H9 (cell line): Measurements from ENCODE around the gene QDPR. TPM values are rescaled to one million over a fixed set of nuclear protein-coding genes. Genes with fewer than 3 reads are reported as not detected.

Experiments
- DNase-seq: peaks from one replicate; pipeline ENCODE4 v3.0.0-alpha.2; 2017
- H2AFZ ChIP-seq: one replicate; pipeline ENCODE4 v1.6.1; 2013; ENCODE audit warnings: mild to moderate bottlenecking, low read length, control low read depth, moderate library complexity
- H2AK5ac ChIP-seq: 2 replicates; pipeline ENCODE4 v1.6.1; 2013; ENCODE audit warnings: low read length, control low read depth, mixed read lengths; ENCODE audit not compliant: insufficient read length
- H2BK120ac ChIP-seq: one replicate; pipeline ENCODE4 v1.6.1; 2013; ENCODE audit warnings: low read depth, mild to moderate bottlenecking, low read length, control low read depth, inconsistent platforms; ENCODE audit not compliant: poor library complexity, severe bottlenecking
- H2BK12ac ChIP-seq: 2 replicates; pipeline ENCODE4 v1.6.1; 2013; ENCODE audit warnings: low read length, control low read depth, mixed read lengths, low read depth; ENCODE audit not compliant: insufficient read length
- H2BK15ac ChIP-seq: 2 replicates; pipeline ENCODE4 v1.6.1; 2013; ENCODE audit warnings: low read depth, low read length, control low read depth
- H2BK20ac ChIP-seq: one replicate; pipeline ENCODE4 v1.6.1; 2013; ENCODE audit warnings: low read depth, mild to moderate bottlenecking, low read length, control low read depth, inconsistent platforms; ENCODE audit not compliant: poor library complexity, severe bottlenecking
- H2BK5ac ChIP-seq: 2 replicates; pipeline ENCODE4 v1.6.1; 2013; ENCODE audit warnings: low read length, control low read depth, mixed read lengths; ENCODE audit not compliant: insufficient read length
- H3K14ac ChIP-seq: 2 replicates; pipeline ENCODE4 v1.6.1; 2013; ENCODE audit warnings: low read length, control low read depth; ENCODE audit not compliant: insufficient read depth
- H3K18ac ChIP-seq: 2 replicates; pipeline ENCODE4 v1.6.1; 2013; ENCODE audit warnings: low read depth, mild to moderate bottlenecking, mixed read lengths, low read length, control low read depth; ENCODE audit not compliant: insufficient read length
- H3K23ac ChIP-seq: 2 replicates; pipeline ENCODE4 v1.6.1; 2013; ENCODE audit warnings: low read length, control low read depth, mixed read lengths, low read depth; ENCODE audit not compliant: insufficient read length
- H3K23me2 ChIP-seq: 2 replicates; pipeline ENCODE4 v1.6.1; 2013; ENCODE audit warnings: low read depth, mild to moderate bottlenecking, mixed read lengths, low read length, control low read depth; ENCODE audit not compliant: insufficient read length, poor library complexity, severe bottlenecking
- H3K27ac ChIP-seq: 2 replicates; pipeline ENCODE4 v1.5.1; 2013; ENCODE audit warnings: low read length, control low read depth, mixed read lengths, low read depth; ENCODE audit not compliant: insufficient read length
- H3K27me3 ChIP-seq: 2 replicates; pipeline ENCODE4 v1.6.1; 2013; ENCODE audit warnings: low read length, control low read depth, inconsistent platforms; ENCODE audit not compliant: insufficient read depth
- H3K4ac ChIP-seq: 2 replicates; pipeline ENCODE4 v1.6.1; 2013; ENCODE audit warnings: low read depth, mild to moderate bottlenecking, control low read depth, inconsistent platforms, low read length, moderate library complexity
- H3K4me1 ChIP-seq: 2 replicates; pipeline ENCODE4 v1.6.1; 2013; ENCODE audit warnings: low read length, control low read depth, inconsistent platforms; ENCODE audit not compliant: insufficient read depth
- H3K4me2 ChIP-seq: 2 replicates; pipeline ENCODE4 v1.6.1; 2013; ENCODE audit warnings: low read length, control low read depth, mixed read lengths; ENCODE audit not compliant: insufficient read length, insufficient read depth
- H3K56ac ChIP-seq: 2 replicates; pipeline ENCODE4 v1.6.1; 2013; ENCODE audit warnings: low read depth, mild to moderate bottlenecking, mixed read lengths, low read length, control low read depth; ENCODE audit not compliant: insufficient read length
- H3K79me1 ChIP-seq: 2 replicates; pipeline ENCODE4 v1.6.1; 2013; ENCODE audit warnings: low read depth, mild to moderate bottlenecking, moderate library complexity, low read length, control low read depth, inconsistent platforms; ENCODE audit not compliant: insufficient read depth, poor library complexity, severe bottlenecking
- H3K79me2 ChIP-seq: 2 replicates; pipeline ENCODE4 v1.6.1; 2013; ENCODE audit warnings: low read length, control low read depth, inconsistent platforms; ENCODE audit not compliant: insufficient read depth
- H3K9ac ChIP-seq: 2 replicates; pipeline ENCODE4 v1.6.1; 2013; ENCODE audit warnings: low read length, control low read depth, mixed read lengths; ENCODE audit not compliant: insufficient read length; ENCODE audit errors: extremely low read depth
- H3K9me3 ChIP-seq: one replicate; pipeline ENCODE4 v1.6.1; 2013; ENCODE audit warnings: low read depth, low read length, inconsistent platforms; ENCODE audit not compliant: control insufficient read depth
- H3T11ph ChIP-seq: one replicate; pipeline ENCODE4 v1.6.1; 2013; ENCODE audit warnings: mild to moderate bottlenecking, low read length, control low read depth, inconsistent platforms
- H4K20me1 ChIP-seq: one replicate; pipeline ENCODE4 v1.6.1; 2013; ENCODE audit not compliant: control insufficient read depth, insufficient read length, insufficient read depth
- H4K5ac ChIP-seq: 2 replicates; pipeline ENCODE4 v1.6.1; 2013; ENCODE audit warnings: low read depth, mild to moderate bottlenecking, mixed read lengths, low read length, control low read depth; ENCODE audit not compliant: insufficient read length
- H4K8ac ChIP-seq: replicated peaks from 2 replicates; pipeline ENCODE4 v1.6.1; 2013; ENCODE audit warnings: low read length, control low read depth, mixed read lengths, low read depth; ENCODE audit not compliant: insufficient read length
- H4K91ac ChIP-seq: 2 replicates; pipeline ENCODE4 v1.6.1; 2013; ENCODE audit warnings: low read depth, mild to moderate bottlenecking, moderate library complexity, mixed read lengths, low read length, control low read depth; ENCODE audit not compliant: insufficient read length
- H3K27ac Mint-ChIP-seq, 3 experiments: 2 replicates in 2 of 3; 3 replicates in 1 of 3; pipeline ENCODE4 v1.8.0; 2020 to 2021; ENCODE audit warnings: mixed read lengths in 3 of 3, mild to moderate bottlenecking in 1 of 3, moderate library complexity in 1 of 3
- H3K27me3 Mint-ChIP-seq: 2 replicates; pipeline ENCODE4 v1.8.0; 2021; ENCODE audit warnings: low read depth, mild to moderate bottlenecking, moderate library complexity, mixed read lengths
- H3K36me3 Mint-ChIP-seq, 3 experiments: 2 replicates in 2 of 3; 3 replicates in 1 of 3; pipeline ENCODE4 v1.8.0; 2020 to 2021; ENCODE audit warnings: low read depth in 3 of 3, mixed read lengths in 3 of 3; ENCODE audit not compliant: insufficient read depth in 1 of 3
- H3K4me1 Mint-ChIP-seq, 2 experiments: 2 replicates each; pipeline ENCODE4 v1.8.0; 2020; ENCODE audit warnings: mixed read lengths in 2 of 2
- H3K4me3 Mint-ChIP-seq, 2 experiments: 2 replicates in 1 of 2; 3 replicates in 1 of 2; pipeline ENCODE4 v1.8.0; 2020 to 2021; ENCODE audit warnings: mild to moderate bottlenecking in 2 of 2, mixed read lengths in 2 of 2, moderate library complexity in 1 of 2
- H3K9me3 Mint-ChIP-seq, 2 experiments: 2 replicates in 1 of 2; 3 replicates in 1 of 2; pipeline ENCODE4 v1.8.0; 2020; ENCODE audit warnings: mild to moderate bottlenecking in 2 of 2, mixed read lengths in 2 of 2, moderate library complexity in 1 of 2
- WGBS: extraction: QIAGEN DNeasy Blood & Tissue Kit; methylation state at CpG from one replicate; pipeline ENCODE4 v1.1.7; 2013; ENCODE audit warnings: missing lambda C conversion rate, low lambda C conversion rate, mixed read lengths; ENCODE audit not compliant: insufficient read length; ENCODE audit errors: extremely low coverage; 5-methylcytosine and 5-hydroxymethylcytosine counted together
- total RNA-seq: library from RNA; stranded (reverse); gene quantifications from 2 replicates; pipeline ENCODE4 v1.2.1, GENCODE V29; 2021
- TF ChIP-seq, protein P1 (sequence below): fragments of 200-600 bp; sonication (generic); conservative IDR thresholded peaks from 3 replicates; pipeline ENCODE4 v1.8.0; 2021; ENCODE audit warnings: antibody characterized with exemption, mild to moderate bottlenecking

QDPR gene
- total RNA-seq, 1 experiment from 2014 or later, result 23.5 TPM

DNA sequence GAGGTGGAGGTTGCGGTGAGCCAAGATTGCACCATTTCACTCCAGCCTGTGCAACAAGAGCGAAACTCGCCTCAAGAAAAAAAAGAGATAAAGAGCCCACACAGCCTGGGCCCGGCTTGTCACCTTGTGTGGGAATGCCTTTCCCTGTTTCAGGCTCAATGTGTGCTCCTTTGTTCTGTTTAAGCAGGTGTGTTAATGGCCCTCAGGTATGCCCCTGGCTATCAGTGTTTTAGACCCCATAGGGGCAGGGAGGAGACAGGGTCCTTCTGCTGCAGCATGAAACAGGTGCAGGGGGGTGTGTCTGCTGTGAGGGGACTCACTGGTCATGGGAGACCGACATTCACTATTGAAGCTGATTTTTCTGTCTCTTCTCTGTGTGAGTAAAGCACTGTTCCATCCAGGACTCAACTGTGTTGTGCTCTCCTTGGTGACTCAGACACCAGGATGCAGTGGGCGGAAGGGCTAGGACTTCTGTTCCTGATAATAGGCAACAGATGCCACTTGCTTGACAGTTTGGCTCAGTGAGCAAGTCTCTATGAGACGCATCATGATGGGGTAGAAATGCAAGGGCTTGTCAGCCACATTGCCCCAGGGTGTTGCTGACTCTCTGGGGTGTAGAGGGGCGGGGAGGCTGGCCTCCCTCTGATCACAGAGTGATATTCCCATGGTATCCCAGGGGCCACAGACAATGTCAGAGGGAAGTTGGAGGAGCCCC is 49.5 kb upstream of the QDPR start:
- H4K91ac ChIP-seq, result no peak overlapping the region
- H3K56ac ChIP-seq, result no peak overlapping the region
- no peak overlapping the region; a peak in 1 of 5 replicates for H3K4me3 Mint-ChIP-seq
- no peak for DNase-seq
- no peak overlapping the region for H2AK5ac ChIP-seq
- no peak overlapping the region for H3K27ac ChIP-seq
- H3K23ac ChIP-seq, result no peak overlapping the region
- no peaks in the 10 kb centered on the region for H3K4me1 ChIP-seq
- no peaks in the 10 kb centered on the region for H4K20me1 ChIP-seq
- no peaks in the 10 kb centered on the region for H3K23me2 ChIP-seq
- no peak overlapping the region for H2AFZ ChIP-seq
- H3K36me3 Mint-ChIP-seq, result no peaks in the 10 kb centered on the region
- TF ChIP-seq, protein P1, sequence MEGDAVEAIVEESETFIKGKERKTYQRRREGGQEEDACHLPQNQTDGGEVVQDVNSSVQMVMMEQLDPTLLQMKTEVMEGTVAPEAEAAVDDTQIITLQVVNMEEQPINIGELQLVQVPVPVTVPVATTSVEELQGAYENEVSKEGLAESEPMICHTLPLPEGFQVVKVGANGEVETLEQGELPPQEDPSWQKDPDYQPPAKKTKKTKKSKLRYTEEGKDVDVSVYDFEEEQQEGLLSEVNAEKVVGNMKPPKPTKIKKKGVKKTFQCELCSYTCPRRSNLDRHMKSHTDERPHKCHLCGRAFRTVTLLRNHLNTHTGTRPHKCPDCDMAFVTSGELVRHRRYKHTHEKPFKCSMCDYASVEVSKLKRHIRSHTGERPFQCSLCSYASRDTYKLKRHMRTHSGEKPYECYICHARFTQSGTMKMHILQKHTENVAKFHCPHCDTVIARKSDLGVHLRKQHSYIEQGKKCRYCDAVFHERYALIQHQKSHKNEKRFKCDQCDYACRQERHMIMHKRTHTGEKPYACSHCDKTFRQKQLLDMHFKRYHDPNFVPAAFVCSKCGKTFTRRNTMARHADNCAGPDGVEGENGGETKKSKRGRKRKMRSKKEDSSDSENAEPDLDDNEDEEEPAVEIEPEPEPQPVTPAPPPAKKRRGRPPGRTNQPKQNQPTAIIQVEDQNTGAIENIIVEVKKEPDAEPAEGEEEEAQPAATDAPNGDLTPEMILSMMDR, result no peak
- no peak overlapping the region for H3T11ph ChIP-seq
- no peak overlapping the region for H4K5ac ChIP-seq
- H3K14ac ChIP-seq, result no peak overlapping the region
- no peak overlapping the region for H4K8ac ChIP-seq
- H3K4me1 Mint-ChIP-seq, result peaks cover 0 to 5% of the 10 kb centered on the region in 2 experiments; a peak in 1 of 4 replicates
- H3K4ac ChIP-seq, result no peak overlapping the region
- H2BK20ac ChIP-seq, result no peak overlapping the region
- no peak overlapping the region for H2BK5ac ChIP-seq
- peaks cover under 1% of the 10 kb centered on the region; the same call in 1 of the 2 replicates for H3K27me3 Mint-ChIP-seq
- H3K18ac ChIP-seq, result no peak overlapping the region
- no peaks in the 10 kb centered on the region for H3K79me1 ChIP-seq
- H2BK15ac ChIP-seq, result no peak overlapping the region
- no peak overlapping the region for H3K9ac ChIP-seq
- no peaks in the 10 kb centered on the region for H3K27me3 ChIP-seq
- no peaks in the 10 kb centered on the region for H3K79me2 ChIP-seq
- H3K27ac Mint-ChIP-seq, result peak overlapping the region in 1 of 3 experiments; percentile 31; a peak in 1 of 7 replicates
- no peaks in the 10 kb centered on the region for H3K9me3 Mint-ChIP-seq
- no peaks in the 10 kb centered on the region for H3K9me3 ChIP-seq
- no peak overlapping the region for H3K4me2 ChIP-seq
- no peak overlapping the region for H2BK120ac ChIP-seq
- no CpG with 5 or more reads among the region's 8 CpGs for WGBS
- no peak overlapping the region for H2BK12ac ChIP-seq
